ENCODE measurements around the gene MEI1.

- TF ChIP-seq, protein P1, sequence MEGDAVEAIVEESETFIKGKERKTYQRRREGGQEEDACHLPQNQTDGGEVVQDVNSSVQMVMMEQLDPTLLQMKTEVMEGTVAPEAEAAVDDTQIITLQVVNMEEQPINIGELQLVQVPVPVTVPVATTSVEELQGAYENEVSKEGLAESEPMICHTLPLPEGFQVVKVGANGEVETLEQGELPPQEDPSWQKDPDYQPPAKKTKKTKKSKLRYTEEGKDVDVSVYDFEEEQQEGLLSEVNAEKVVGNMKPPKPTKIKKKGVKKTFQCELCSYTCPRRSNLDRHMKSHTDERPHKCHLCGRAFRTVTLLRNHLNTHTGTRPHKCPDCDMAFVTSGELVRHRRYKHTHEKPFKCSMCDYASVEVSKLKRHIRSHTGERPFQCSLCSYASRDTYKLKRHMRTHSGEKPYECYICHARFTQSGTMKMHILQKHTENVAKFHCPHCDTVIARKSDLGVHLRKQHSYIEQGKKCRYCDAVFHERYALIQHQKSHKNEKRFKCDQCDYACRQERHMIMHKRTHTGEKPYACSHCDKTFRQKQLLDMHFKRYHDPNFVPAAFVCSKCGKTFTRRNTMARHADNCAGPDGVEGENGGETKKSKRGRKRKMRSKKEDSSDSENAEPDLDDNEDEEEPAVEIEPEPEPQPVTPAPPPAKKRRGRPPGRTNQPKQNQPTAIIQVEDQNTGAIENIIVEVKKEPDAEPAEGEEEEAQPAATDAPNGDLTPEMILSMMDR (conservative IDR thresholded peaks at IDR 0.05; ENCODE audit: low read depth, low read length): no peak
- no peak for TF ChIP-seq EZH2 (IDR thresholded peaks at IDR 0.05; ENCODE audit: borderline replicate concordance, low read depth, low read length, poor library complexity, severe bottlenecking)
Measured at GRCh38 chr22:41709341-41709740, 10.0 kb downstream of the MEI1 start.

Data from A673 (cell line).